GM18511 (cell line): ENCODE measurements around the gene LGALS12.

ENCODE experiments used
- ATAC-seq: cut with Tn5 transposase; IDR thresholded peaks from one replicate; pipeline ENCODE4 v1.9.1; 2021; ENCODE audit warnings: mild to moderate bottlenecking, moderate library complexity; ENCODE audit not compliant: unreplicated experiment

Gene LGALS12, protein sequence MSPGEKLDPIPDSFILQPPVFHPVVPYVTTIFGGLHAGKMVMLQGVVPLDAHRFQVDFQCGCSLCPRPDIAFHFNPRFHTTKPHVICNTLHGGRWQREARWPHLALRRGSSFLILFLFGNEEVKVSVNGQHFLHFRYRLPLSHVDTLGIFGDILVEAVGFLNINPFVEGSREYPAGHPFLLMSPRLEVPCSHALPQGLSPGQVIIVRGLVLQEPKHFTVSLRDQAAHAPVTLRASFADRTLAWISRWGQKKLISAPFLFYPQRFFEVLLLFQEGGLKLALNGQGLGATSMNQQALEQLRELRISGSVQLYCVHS

DNA sequence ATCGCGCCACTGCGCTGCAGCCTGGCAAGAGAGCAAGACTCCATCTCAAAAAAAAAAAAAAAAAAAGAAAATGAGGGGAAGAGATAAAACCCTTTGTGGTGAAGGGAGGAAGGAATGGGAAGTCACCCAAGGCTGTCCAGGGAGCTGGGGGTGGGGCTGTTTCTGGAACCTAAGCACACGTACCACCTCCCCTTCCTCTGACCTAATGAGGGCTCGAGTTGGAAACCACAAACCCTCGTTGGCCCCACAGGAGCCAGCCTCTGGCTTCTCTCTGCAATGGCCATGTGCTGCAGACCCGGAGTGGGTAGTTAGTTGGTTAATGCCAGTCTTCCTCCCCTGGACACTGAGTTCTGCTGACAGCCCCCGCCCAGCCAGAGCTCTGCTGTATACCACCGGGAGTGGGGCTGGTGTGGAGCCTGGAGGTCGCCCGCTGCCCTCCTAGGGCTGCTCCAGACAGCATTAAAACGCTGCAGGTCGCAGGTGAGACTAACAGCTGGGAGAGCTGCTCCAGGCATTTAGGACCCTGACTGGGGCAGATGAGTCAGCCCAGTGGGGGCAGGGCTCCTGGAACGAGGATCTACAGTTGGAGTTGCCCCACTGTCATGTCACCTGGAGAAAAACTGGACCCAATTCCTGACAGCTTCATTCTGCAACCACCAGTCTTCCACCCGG lies at the start of gene LGALS12:
TSS of gene LGALS12 (plus strand) at position 228 of the 672 bp plus-strand sequence. CDS start at position 603, 375 bp downstream.
- ATAC-seq, result no peak

DNA sequence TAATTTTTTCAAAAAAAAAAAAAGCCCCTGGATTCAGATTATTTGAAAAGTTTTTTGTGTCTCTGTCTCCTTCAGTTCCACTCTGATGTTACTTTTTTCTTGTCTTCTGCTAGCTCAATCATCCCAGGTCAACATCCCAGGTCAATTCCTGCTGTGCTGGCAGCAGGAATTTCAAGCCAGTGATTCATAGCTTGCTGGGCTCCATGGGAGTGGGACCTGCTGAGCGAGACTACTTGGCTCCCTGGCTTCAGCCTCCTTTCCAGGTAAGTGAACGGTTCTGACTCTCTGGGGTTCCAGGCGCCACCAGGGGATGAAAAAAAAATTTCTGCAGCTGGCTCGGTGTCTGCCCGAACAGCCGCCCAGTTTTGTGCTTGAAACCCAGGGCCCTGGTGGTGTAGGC lies 46.3 kb upstream of the LGALS12 start:
- no peak for ATAC-seq

DNA sequence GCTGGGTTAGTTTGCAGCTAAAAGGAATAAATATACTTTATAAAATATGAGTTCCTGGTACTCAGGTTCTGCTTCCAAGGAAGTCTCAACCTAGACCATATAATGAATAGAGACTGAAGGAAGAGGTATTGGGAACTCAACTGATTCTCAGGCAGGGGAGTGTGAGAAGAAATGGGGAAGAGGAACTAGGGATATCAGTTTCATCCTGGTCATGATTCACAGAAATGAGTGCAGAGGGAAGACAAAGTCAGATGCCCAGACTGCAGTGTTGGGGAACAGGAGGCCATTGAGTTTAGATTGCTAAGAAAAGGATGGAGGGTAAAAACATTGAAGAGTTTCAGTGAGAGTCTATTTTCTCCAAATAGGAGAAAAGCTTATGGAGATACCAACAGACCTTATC lies 43.7 kb upstream of the LGALS12 start:
- ATAC-seq, result no peak

DNA sequence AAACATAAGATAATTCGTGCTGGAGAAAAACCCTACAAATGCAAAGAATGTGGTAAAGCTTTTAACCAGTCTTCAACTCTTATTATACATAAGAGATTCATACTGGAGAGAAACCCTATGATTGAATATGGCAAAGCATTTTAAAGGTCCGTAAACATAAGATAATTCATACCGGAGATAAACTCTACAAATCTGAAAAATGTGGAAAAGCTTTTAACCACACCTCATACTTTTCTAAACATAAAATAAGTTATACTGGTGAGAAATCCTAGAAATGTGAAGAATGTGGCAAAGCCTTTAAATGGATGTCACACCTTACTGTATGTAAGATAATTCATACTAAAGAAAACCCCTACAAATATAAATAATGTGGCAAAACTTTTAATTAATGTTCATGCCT lies 35.6 kb upstream of the LGALS12 start:
- no peak for ATAC-seq

DNA sequence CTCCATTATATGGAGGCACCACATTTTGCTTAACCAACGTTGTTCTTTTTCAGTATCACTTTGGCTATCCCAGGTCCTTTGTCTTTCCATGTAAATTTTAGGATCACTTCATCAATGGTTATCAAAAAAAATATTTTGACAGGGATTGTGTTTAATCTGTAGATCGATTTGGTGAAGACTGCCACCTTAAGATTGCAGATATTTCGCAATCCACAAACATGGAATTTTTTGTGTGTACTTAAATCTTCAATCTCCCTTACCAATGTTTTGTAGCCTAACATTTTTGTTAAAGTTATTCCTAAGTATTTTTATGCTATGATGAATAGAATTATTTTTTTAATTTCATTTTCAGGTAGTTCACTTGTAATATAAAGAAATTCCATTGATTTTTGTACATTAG lies 33.5 kb upstream of the LGALS12 start:
- no peak for ATAC-seq

GRCh38 chr11:63476618-63477017 lies 29.3 kb upstream of the LGALS12 start:
- no peak for ATAC-seq

GRCh38 chr11:63478896-63479295 lies 27.0 kb upstream of the LGALS12 start:
- ATAC-seq, result no peak

- ATAC-seq, result no peak
Measured at GRCh38 chr11:63480039-63480438, 25.8 kb upstream of the LGALS12 start.

- ATAC-seq, result no peak
Measured at GRCh38 chr11:63485777-63486176, 20.1 kb upstream of the LGALS12 start.

- no peak for ATAC-seq
Measured at GRCh38 chr11:63488789-63489188, 17.1 kb upstream of the LGALS12 start.

GRCh38 chr11:63489879-63490278 lies 16.0 kb upstream of the LGALS12 start:
- ATAC-seq, result no peak

GRCh38 chr11:63490551-63491239 lies 15.2 kb upstream of the LGALS12 start, which contains the start of gene PLAAT5:
PLAAT5 (minus strand) TSS chr11:63491167; CDS start chr11:63491034, 133 bp downstream.
- no peak for ATAC-seq

- no peak for ATAC-seq
Measured at GRCh38 chr11:63491240-63491587, 14.7 kb upstream of the LGALS12 start.

- ATAC-seq, result no peak
Measured at GRCh38 chr11:63491636-63492372, 14.1 kb upstream of the LGALS12 start.

GRCh38 chr11:63492441-63492840 lies 13.4 kb upstream of the LGALS12 start:
- no peak for ATAC-seq

DNA sequence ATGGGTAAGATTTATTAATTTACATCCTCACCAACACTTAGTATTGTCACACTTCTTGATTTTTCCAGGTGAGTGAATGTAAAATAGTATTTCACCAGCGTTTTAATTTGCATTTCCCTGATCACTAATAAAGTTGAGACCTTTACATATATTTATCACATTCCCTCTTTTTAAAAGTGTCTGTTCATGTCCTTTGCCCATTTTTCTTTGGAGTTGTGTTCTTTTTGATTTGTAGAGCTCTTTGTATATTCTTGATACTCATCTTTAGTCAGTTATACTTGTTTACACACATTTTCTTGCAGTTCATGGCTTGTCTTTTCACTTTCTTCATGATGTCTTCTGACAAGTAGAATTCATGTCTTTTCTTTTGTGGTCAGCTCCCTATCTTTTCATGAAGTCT lies 12.8 kb upstream of the LGALS12 start:
- ATAC-seq, result no peak

DNA sequence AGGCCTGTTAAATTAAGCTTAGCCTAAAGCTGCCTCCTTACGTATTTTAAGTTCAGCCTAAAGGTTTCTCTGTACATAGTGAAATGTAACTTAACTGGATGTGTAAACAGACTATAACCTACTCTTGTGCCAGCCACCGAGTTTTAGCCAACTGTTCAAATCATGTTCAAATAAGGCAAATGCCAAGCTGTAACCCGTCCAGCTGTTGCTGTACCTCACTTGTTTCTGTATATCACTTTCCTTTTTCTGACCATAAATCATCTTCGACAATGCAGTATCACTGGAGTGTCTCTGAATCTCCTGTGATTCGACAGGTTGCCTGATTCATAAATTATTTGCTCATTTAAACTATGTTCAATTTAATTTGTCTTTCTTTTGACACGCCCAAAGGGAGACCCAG lies 10.9 kb upstream of the LGALS12 start:
- ATAC-seq, result no peak

DNA sequence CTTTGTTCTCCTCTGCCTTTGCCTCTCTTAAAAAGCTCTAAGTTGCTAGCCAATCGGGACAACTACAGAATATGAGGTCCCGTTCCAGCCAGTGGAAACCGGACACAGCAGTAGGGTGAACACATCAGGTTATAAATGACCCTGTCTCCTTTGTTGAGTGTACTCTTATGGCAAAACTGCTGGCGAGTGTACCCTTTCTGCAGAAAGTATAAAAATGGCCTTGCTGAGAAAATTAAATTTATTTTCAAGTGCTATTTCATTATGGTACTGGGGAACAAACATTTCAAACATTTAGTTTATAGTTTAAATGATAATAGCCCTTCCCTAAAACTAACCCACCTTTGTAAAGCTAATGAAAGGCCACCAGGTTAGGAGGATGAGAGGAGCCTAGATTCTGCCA lies 6.0 kb upstream of the LGALS12 start:
- ATAC-seq, result no peak

DNA sequence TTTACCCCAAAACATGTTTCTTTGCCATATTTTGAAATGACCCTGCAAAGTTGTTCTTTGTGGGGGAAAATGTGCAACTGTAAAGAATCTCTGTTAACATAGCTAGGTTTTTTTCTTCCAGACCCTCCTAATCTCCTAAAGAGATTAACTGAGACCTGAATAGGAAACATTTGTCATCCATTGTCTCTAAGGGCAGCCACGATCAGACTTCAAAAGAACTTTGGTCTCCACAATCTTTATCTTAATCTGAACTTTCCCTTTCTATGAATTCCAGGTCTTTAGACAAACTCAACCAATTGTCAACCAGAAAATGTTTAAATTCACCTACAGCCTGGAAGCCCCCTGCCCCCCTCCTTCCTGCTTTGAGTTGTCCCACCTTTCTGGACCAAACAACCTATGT lies 4.6 kb upstream of the LGALS12 start:
- no peak for ATAC-seq

- ATAC-seq, result no peak
Measured at GRCh38 chr11:63502252-63502820, 3.5 kb upstream of the LGALS12 start.

- ATAC-seq, result no peak
Measured at GRCh38 chr11:63503492-63503891, 2.4 kb upstream of the LGALS12 start.
